PC-9 (cell line): Measurements from ENCODE around the gene PTGIR. TPM values are rescaled to one million over a fixed set of nuclear protein-coding genes. Genes with fewer than 3 reads are reported as not detected.

Experiments used
- BruUV-seq: library from RNA; stranded (reverse); fragments of 400-500 nt; replicated peaks from 2 replicates; lab custom pipeline; 2021; lab: Mats Ljungman, UMichigan
- CTCF ChIA-PET: fragments of 300-600 bp; sonication (Branson Sonifier 250); formaldehyde crosslinking; loops from one replicate; lab custom pipeline; 2022; ENCODE audit warnings: antibody characterized with exemption; lab: Charles Lee
- POLR2A ChIA-PET: fragments of 300-600 bp; sonication (Branson Sonifier 250); formaldehyde crosslinking; loops from one replicate; lab custom pipeline; 2022; ENCODE audit warnings: antibody characterized with exemption; ENCODE audit not compliant: unreplicated experiment; lab: Charles Lee
- DNase-seq, 2 experiments: peaks; one replicate each; pipeline versions ENCODE4 v3.0.0 to v3.0.0-alpha.2; 2015 to 2022; ENCODE audit warnings: mixed read lengths in 1 of 2
- H2AFZ ChIP-seq: fragments of 200-600 bp; sonication (generic); 2 replicates; pipeline ENCODE4 v1.8.1; 2017; ENCODE audit warnings: antibody characterized with exemption
- H3F3A ChIP-seq: fragments of 200-600 bp; sonication (generic); 2 replicates; pipeline ENCODE4 v1.8.1; 2017; ENCODE audit warnings: antibody characterized with exemption, mild to moderate bottlenecking, low read depth; ENCODE audit not compliant: insufficient read depth
- H3K27ac ChIP-seq: fragments of 200-600 bp; sonication (generic); 2 replicates; pipeline ENCODE4 v1.6.1; 2016; ENCODE audit warnings: mixed run types
- H3K27me3 ChIP-seq: fragments of 200-600 bp; sonication (generic); 2 replicates; pipeline ENCODE4 v1.6.1; 2016; ENCODE audit warnings: low read depth, mixed run types; ENCODE audit not compliant: insufficient read depth
- H3K36me3 ChIP-seq: fragments of 200-600 bp; sonication (generic); 2 replicates; pipeline ENCODE4 v1.6.1; 2016; ENCODE audit warnings: low read depth, mixed run types
- H3K4me1 ChIP-seq: fragments of 200-600 bp; sonication (generic); replicated peaks from 2 replicates; pipeline ENCODE4 v1.6.1; 2016; ENCODE audit warnings: mixed run types; ENCODE audit not compliant: insufficient read depth
- H3K4me2 ChIP-seq: fragments of 200-600 bp; sonication (generic); 2 replicates; pipeline ENCODE4 v1.6.1; 2017; ENCODE audit warnings: mixed run types
- H3K4me3 ChIP-seq: fragments of 200-600 bp; sonication (generic); 2 replicates; pipeline ENCODE4 v1.6.1; 2016; ENCODE audit warnings: mixed run types
- H3K79me2 ChIP-seq: fragments of 200-600 bp; sonication (generic); 2 replicates; pipeline ENCODE4 v1.6.1; 2017; ENCODE audit warnings: low read depth, mixed run types
- H3K9me2 ChIP-seq: fragments of 200-600 bp; sonication (generic); 2 replicates; pipeline ENCODE4 v1.8.1; 2017; ENCODE audit warnings: mild to moderate bottlenecking; ENCODE audit not compliant: insufficient read depth
- H3K9me3 ChIP-seq: fragments of 200-600 bp; sonication (generic); 2 replicates; pipeline ENCODE4 v1.8.1; 2016; ENCODE audit warnings: low read depth; ENCODE audit not compliant: insufficient read depth
- H4K20me1 ChIP-seq: fragments of 200-600 bp; sonication (generic); 2 replicates; pipeline ENCODE4 v1.8.1; 2017; ENCODE audit not compliant: insufficient read depth
- EZH2 ChIP-seq: fragments of 200-600 bp; sonication (generic); IDR thresholded peaks from 2 replicates; pipeline ENCODE4 v1.8.0; 2017; ENCODE audit warnings: antibody characterized with exemption, low read depth
- intact Hi-C: fragments of 100-400 bp; cut with micrococcal nuclease; formaldehyde crosslinking; loops from one replicate; pipeline ENCODE4 v1.10.0; 2022; ENCODE audit not compliant: unreplicated experiment
- total RNA-seq: library from RNA; stranded (reverse); gene quantifications from 2 replicates; pipeline ENCODE4 v1.2.3, GENCODE V29; 2021
- TF ChIP-seq, protein P1 (sequence below): fragments of 200-600 bp; sonication (generic); conservative IDR thresholded peaks from 2 replicates; pipeline ENCODE4 v1.6.1; 2017; ENCODE audit warnings: mixed run types, antibody characterized with exemption, mild to moderate bottlenecking, moderate library complexity

The PTGIR gene
- total RNA-seq, 1 experiment from 2014 or later = 0.28 TPM

DNA sequence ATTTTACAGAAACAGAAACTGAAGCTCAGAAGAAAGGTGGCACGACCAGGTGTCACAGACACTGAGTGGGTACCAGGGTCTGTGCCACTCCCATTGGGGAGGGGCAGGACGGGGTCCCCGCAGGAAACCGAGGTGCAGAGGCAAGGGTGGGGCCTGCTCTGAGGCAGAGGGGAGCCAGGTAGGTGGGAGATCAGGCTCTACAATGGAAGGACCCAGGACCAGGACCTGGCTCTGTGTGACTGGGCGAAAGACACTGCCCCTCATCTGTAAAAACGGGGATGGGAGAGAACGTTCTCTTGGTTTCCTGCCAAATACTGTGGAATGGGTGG, 2.8 kb downstream of the PTGIR start:
- intact Hi-C loops = no loop called here
- Histone ChIP-seq H3F3A (peaks cover 11% of the 10 kb centered on the region; the same call in 1 of the 2 replicates), H3K36me3 (no peaks in the 10 kb centered on the region), H2AFZ (no peak overlapping the region), H3K4me2 (no peak overlapping the region), H3K4me1 (peaks cover 5% of the 10 kb centered on the region; the same call in 1 of the 2 replicates), H3K27ac (no peak overlapping the region), H3K79me2 (no peaks in the 10 kb centered on the region), H4K20me1 (no peaks in the 10 kb centered on the region), H3K9me2 (no peaks in the 10 kb centered on the region), H3K4me3 (no peak overlapping the region), H3K27me3 (no peaks in the 10 kb centered on the region), H3K9me3 (no peaks in the 10 kb centered on the region)
- ChIA-PET POLR2A (no interaction called here), CTCF (interaction anchor here (0.7 kb wide), 1 partner anchor 11 kb away, joined by 9 read pairs; no protein-coding TSS in a partner anchor)
- DNase-seq = no peak
- BruUV-seq = no TSS peak
- TF ChIP-seq, protein P1, sequence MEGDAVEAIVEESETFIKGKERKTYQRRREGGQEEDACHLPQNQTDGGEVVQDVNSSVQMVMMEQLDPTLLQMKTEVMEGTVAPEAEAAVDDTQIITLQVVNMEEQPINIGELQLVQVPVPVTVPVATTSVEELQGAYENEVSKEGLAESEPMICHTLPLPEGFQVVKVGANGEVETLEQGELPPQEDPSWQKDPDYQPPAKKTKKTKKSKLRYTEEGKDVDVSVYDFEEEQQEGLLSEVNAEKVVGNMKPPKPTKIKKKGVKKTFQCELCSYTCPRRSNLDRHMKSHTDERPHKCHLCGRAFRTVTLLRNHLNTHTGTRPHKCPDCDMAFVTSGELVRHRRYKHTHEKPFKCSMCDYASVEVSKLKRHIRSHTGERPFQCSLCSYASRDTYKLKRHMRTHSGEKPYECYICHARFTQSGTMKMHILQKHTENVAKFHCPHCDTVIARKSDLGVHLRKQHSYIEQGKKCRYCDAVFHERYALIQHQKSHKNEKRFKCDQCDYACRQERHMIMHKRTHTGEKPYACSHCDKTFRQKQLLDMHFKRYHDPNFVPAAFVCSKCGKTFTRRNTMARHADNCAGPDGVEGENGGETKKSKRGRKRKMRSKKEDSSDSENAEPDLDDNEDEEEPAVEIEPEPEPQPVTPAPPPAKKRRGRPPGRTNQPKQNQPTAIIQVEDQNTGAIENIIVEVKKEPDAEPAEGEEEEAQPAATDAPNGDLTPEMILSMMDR = no peak
- no peak for TF ChIP-seq EZH2

DNA sequence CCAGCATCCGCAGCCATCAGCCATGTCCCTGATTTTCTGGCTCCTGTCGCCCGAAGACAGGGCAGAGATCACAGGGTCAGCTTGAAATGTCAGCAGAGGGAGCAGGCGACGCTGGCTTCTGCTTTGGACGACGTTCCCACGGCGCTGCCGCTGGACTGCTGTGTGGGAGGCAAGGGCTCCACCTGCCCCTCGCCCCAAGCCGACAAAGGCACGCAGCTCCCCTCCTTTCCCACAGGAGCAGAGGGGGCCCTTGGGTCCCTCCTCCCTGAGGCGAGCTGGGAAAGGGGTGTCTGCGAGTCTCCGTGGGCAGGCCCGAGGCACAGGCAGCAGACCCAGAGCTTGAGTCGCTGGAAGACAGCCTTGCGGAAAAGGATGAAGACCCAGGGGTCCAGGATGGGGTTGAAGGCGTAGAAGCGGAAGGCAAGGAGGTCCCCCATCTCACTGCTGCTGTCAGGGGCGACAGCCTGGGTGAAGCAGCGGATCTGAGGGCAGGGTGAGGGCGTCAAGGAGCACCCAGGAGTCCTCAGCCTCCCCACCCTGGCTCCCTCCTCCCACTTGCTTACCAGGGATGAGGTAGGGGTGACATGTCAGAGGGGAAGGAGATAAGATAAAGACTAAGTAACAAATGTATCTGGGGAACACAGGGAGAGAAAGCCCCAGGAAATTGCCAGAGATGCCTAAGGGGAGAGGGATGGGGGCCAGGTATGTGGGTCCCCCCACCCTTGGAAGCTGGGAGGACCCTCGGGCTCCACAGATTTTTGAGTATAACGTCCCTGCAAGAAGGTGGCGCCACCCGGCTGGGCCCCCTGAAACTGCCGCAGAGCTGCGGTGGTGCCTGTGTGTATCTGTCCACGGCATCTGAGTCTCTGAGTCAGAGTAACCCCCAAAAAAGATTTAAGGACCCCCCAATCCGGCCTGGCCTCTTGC, 3.4 kb downstream of the PTGIR start:
- intact Hi-C loops = no loop called here
- H3K9me2 ChIP-seq = no peaks in the 10 kb centered on the region
- POLR2A ChIA-PET = no interaction called here

DNA sequence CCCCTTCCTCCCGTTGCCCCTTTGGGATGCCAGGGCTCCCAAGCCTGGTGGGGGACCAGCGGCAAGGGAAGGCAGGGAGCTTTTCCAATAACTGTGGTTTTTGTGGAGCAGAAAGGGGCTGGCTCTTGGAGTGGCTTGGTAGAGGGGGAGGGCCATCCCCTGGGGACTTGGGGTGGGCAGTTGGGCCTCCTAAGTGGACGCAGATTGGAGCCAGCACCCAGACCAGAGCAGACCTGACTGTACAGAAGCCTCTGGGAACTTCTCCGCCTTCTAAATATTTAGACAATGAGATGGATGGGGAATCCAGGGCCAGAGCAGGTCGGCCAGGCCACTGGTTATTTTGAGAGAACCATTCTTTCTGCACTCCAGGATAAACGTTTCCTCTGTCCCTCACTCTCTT, 4.2 kb downstream of the PTGIR start:
- no peak overlapping the region for H2AFZ ChIP-seq
- CTCF ChIA-PET = interaction anchor here (0.6 kb wide), 1 partner anchor 40 kb away, joined by 4 read pairs; the partner anchor contains the start of gene DACT3
- intact Hi-C loops = no loop called here
- H4K20me1 ChIP-seq = no peaks in the 10 kb centered on the region
- H3K4me1 ChIP-seq = peaks cover 5% of the 10 kb centered on the region; the same call in 1 of the 2 replicates
- H3K4me3 ChIP-seq = no peak overlapping the region
- no TSS peak for BruUV-seq
- DNase-seq = no peak
- H3K36me3 ChIP-seq = no peaks in the 10 kb centered on the region
- POLR2A ChIA-PET = no interaction called here
- H3K9me3 ChIP-seq = no peaks in the 10 kb centered on the region
- H3F3A ChIP-seq = peaks cover 11% of the 10 kb centered on the region; the same call in 1 of the 2 replicates
- H3K79me2 ChIP-seq = no peaks in the 10 kb centered on the region
- H3K27ac ChIP-seq = no peak overlapping the region
- no peak for TF ChIP-seq EZH2
- TF ChIP-seq, protein P1 = no peak
- H3K9me2 ChIP-seq = no peaks in the 10 kb centered on the region
- no peaks in the 10 kb centered on the region for H3K27me3 ChIP-seq
- no peak overlapping the region for H3K4me2 ChIP-seq

More for the DNA sequence above, 3.4 kb downstream of the PTGIR start:
- no peak overlapping the region for H3K4me2 ChIP-seq
- H4K20me1 ChIP-seq = no peaks in the 10 kb centered on the region
- CTCF ChIA-PET = no interaction called here
- H3K27ac ChIP-seq = no peak overlapping the region
- H3K4me1 ChIP-seq = peaks cover 5% of the 10 kb centered on the region; the same call in 1 of the 2 replicates
- DNase-seq = no peak
- no peaks in the 10 kb centered on the region for H3K36me3 ChIP-seq
- TF ChIP-seq, protein P1 = no peak
- TF ChIP-seq EZH2 = no peak
- no peaks in the 10 kb centered on the region for H3K27me3 ChIP-seq
- H3K79me2 ChIP-seq = no peaks in the 10 kb centered on the region
- H3F3A ChIP-seq = peaks cover 11% of the 10 kb centered on the region; the same call in 1 of the 2 replicates
- no peaks in the 10 kb centered on the region for H3K9me3 ChIP-seq
- no peak overlapping the region for H2AFZ ChIP-seq
- H3K4me3 ChIP-seq = no peak overlapping the region
- no TSS peak for BruUV-seq
